IMR-90 (cell line): ENCODE results near the gene SYAP1.

Source experiments
- MAZ ChIP-seq: IDR thresholded peaks from 2 replicates; pipeline ENCODE4 v1.6.1; 2012; ENCODE audit warnings: low read depth, mild to moderate bottlenecking, low read length, improper control_type of control experiment, moderate library complexity, borderline replicate concordance
- NFE2L2 ChIP-seq: fragments of 150-350 bp; IDR thresholded peaks from 2 replicates; pipeline ENCODE4 v1.6.1; 2016; ENCODE audit warnings: low read depth, mild to moderate bottlenecking, low read length
- POLR2A ChIP-seq: IDR thresholded peaks from 2 replicates; pipeline ENCODE4 v1.6.1; 2012; ENCODE audit warnings: mild to moderate bottlenecking, low read depth, low read length
- TF ChIP-seq, protein P1 (sequence below): conservative IDR thresholded peaks from 2 replicates; pipeline ENCODE4 v1.5.1; 2012; ENCODE audit warnings: mild to moderate bottlenecking, low read depth, low read length, improper control_type of control experiment

GRCh38 chrX:16748425-16748824 is 29.0 kb downstream of the SYAP1 start:
- TF ChIP-seq MAZ (no peak), POLR2A (no peak), NFE2L2 (no peak)
- TF ChIP-seq, protein P1, sequence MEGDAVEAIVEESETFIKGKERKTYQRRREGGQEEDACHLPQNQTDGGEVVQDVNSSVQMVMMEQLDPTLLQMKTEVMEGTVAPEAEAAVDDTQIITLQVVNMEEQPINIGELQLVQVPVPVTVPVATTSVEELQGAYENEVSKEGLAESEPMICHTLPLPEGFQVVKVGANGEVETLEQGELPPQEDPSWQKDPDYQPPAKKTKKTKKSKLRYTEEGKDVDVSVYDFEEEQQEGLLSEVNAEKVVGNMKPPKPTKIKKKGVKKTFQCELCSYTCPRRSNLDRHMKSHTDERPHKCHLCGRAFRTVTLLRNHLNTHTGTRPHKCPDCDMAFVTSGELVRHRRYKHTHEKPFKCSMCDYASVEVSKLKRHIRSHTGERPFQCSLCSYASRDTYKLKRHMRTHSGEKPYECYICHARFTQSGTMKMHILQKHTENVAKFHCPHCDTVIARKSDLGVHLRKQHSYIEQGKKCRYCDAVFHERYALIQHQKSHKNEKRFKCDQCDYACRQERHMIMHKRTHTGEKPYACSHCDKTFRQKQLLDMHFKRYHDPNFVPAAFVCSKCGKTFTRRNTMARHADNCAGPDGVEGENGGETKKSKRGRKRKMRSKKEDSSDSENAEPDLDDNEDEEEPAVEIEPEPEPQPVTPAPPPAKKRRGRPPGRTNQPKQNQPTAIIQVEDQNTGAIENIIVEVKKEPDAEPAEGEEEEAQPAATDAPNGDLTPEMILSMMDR = no peak
